WTC11 (cell line): Measurements from ENCODE around the gene CNN1. TPM values are rescaled to one million over a fixed set of nuclear protein-coding genes. Genes with fewer than 3 reads are reported as not detected.
"Not testable (repeated sequence)": the region's sequence is repeated elsewhere in the genome, so short reads cannot be mapped to it uniquely, and the experiment has no call there.

Experiments used
- ATAC-seq: fragments of 200-7000 bp; cut with Tn5 transposase; 2 replicates; pipeline ENCODE4 v1.10.0; 2021; ENCODE audit warnings: mild to moderate bottlenecking, moderate library complexity
- CTCF ChIA-PET: fragments of 300-600 bp; sonication (Branson Sonifier 250); formaldehyde crosslinking; loops from one replicate; lab custom pipeline; 2021; ENCODE audit warnings: antibody characterized with exemption; lab: Charles Lee
- POLR2A ChIA-PET: fragments of 350-600 bp; sonication (Branson Sonifier 250); formaldehyde crosslinking; loops from one replicate; lab custom pipeline; 2021; ENCODE audit warnings: antibody characterized with exemption; lab: Charles Lee
- DNase-seq: peaks from one replicate; pipeline ENCODE4 v3.0.0; 2021; ENCODE audit warnings: low spot score
- H3K27ac Mint-ChIP-seq: 2 replicates; pipeline ENCODE4 v1.8.0; 2021; ENCODE audit warnings: mixed read lengths
- H3K27me3 Mint-ChIP-seq: 2 replicates; pipeline ENCODE4 v1.8.0; 2021; ENCODE audit warnings: low read depth, mild to moderate bottlenecking, moderate library complexity, mixed read lengths
- H3K36me3 Mint-ChIP-seq: 2 replicates; pipeline ENCODE4 v1.8.0; 2021; ENCODE audit warnings: mixed read lengths
- H3K4me1 Mint-ChIP-seq: 2 replicates; pipeline ENCODE4 v1.8.0; 2022; ENCODE audit warnings: mixed read lengths
- H3K4me3 Mint-ChIP-seq: 2 replicates; pipeline ENCODE4 v1.8.0; 2021; ENCODE audit warnings: mild to moderate bottlenecking, moderate library complexity, mixed read lengths
- H3K9me3 Mint-ChIP-seq: 2 replicates; pipeline ENCODE4 v1.8.0; 2021; ENCODE audit warnings: mixed read lengths
- ETV6 ChIP-seq: sonication (generic); formaldehyde crosslinking; IDR thresholded peaks from 2 replicates; pipeline ENCODE4 v1.8.1; 2022; ENCODE audit warnings: mild to moderate bottlenecking, missing genetic modification reagents
- FOXJ3 ChIP-seq: sonication (generic); formaldehyde crosslinking; IDR thresholded peaks from 2 replicates; pipeline ENCODE4 v1.9.0; 2021; ENCODE audit warnings: missing genetic modification reagents, mild to moderate bottlenecking, borderline replicate concordance
- MXD4 ChIP-seq: fragments of 250-450 bp; sonication (Bioruptor Pico); IDR thresholded peaks from 2 replicates; pipeline ENCODE4 v1.8.0; 2021; ENCODE audit warnings: mild to moderate bottlenecking, moderate library complexity, borderline replicate concordance
- NR3C1 ChIP-seq: sonication (generic); formaldehyde crosslinking; conservative IDR thresholded peaks from 2 replicates; pipeline ENCODE4 v1.8.1; 2023; ENCODE audit warnings: low read depth, mild to moderate bottlenecking, missing genetic modification reagents
- SP1 ChIP-seq: sonication (generic); formaldehyde crosslinking; conservative IDR thresholded peaks from 2 replicates; pipeline ENCODE4 v1.8.1; 2022; ENCODE audit warnings: missing genetic modification reagents
- ZNF219 ChIP-seq: sonication (generic); formaldehyde crosslinking; IDR thresholded peaks from 2 replicates; pipeline ENCODE4 v1.8.0; 2023; ENCODE audit warnings: missing genetic modification reagents, mild to moderate bottlenecking, borderline replicate concordance
- microRNA-seq: library from miRNA; unstranded; fragments of <30 nt; microRNA quantifications from one replicate; pipeline ENCODE4 v1.2.0, GENCODE V29; 2022; ENCODE audit warnings: borderline number of aligned reads
- total RNA-seq: library from RNA; stranded (reverse); gene quantifications from 3 replicates; pipeline ENCODE4 v1.2.3, GENCODE V29; 2021
- TF ChIP-seq, protein P1 (sequence below): sonication (generic); formaldehyde crosslinking; IDR thresholded peaks from 2 replicates; pipeline ENCODE4 v1.8.0; 2022; ENCODE audit warnings: mild to moderate bottlenecking, missing genetic modification reagents
- TF ChIP-seq, protein P2 (sequence below): fragments of 250-450 bp; sonication (Bioruptor Pico); IDR thresholded peaks from 2 replicates; pipeline ENCODE4 v1.8.0; 2021; ENCODE audit warnings: mild to moderate bottlenecking
- TF ChIP-seq, protein P3 (sequence below): sonication (generic); formaldehyde crosslinking; IDR thresholded peaks from 2 replicates; pipeline ENCODE4 v1.8.0; 2022; ENCODE audit warnings: mild to moderate bottlenecking, missing genetic modification reagents

The CNN1 gene
- total RNA-seq, 1 experiment from 2014 or later: 16.0 TPM

DNA sequence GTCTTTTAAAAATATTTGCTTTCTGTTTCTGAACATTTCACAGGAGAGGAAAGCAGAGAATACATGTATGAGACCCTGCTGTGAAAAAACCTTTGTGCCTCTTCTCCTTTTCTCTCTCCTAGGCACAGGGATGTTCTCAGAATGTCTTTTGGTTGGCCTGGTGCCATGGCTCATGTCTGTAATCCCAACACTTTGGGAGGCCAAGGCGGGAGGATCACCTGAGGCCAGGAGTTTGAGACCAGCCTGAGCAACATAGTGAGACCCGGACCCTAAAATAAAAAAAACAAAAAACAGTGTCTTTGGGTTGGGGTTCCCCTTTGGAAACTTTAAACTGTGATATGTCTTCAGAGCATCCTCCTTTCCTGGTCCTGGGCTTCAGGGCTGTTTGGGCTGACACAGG, 60.1 kb downstream of the CNN1 start (continued):
- TF ChIP-seq SP1 (CRISPR knock-in tag) (no peak), MXD4 (CRISPR knock-in tag) (no peak), FOXJ3 (CRISPR knock-in tag) (no peak), ETV6 (CRISPR knock-in tag) (no peak), ZNF219 (CRISPR knock-in tag) (no peak), NR3C1 (CRISPR knock-in tag) (no peak)
- TF ChIP-seq, protein P1, sequence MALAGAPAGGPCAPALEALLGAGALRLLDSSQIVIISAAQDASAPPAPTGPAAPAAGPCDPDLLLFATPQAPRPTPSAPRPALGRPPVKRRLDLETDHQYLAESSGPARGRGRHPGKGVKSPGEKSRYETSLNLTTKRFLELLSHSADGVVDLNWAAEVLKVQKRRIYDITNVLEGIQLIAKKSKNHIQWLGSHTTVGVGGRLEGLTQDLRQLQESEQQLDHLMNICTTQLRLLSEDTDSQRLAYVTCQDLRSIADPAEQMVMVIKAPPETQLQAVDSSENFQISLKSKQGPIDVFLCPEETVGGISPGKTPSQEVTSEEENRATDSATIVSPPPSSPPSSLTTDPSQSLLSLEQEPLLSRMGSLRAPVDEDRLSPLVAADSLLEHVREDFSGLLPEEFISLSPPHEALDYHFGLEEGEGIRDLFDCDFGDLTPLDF (CRISPR knock-in tag): no peak
- TF ChIP-seq, protein P2, sequence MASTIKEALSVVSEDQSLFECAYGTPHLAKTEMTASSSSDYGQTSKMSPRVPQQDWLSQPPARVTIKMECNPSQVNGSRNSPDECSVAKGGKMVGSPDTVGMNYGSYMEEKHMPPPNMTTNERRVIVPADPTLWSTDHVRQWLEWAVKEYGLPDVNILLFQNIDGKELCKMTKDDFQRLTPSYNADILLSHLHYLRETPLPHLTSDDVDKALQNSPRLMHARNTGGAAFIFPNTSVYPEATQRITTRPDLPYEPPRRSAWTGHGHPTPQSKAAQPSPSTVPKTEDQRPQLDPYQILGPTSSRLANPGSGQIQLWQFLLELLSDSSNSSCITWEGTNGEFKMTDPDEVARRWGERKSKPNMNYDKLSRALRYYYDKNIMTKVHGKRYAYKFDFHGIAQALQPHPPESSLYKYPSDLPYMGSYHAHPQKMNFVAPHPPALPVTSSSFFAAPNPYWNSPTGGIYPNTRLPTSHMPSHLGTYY (CRISPR knock-in tag): no peak
- TF ChIP-seq, protein P3, sequence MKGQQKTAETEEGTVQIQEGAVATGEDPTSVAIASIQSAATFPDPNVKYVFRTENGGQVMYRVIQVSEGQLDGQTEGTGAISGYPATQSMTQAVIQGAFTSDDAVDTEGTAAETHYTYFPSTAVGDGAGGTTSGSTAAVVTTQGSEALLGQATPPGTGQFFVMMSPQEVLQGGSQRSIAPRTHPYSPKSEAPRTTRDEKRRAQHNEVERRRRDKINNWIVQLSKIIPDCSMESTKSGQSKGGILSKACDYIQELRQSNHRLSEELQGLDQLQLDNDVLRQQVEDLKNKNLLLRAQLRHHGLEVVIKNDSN (CRISPR knock-in tag): no peak
- TF ChIP-seq, all 79 proteins: peak for 0

DNA sequence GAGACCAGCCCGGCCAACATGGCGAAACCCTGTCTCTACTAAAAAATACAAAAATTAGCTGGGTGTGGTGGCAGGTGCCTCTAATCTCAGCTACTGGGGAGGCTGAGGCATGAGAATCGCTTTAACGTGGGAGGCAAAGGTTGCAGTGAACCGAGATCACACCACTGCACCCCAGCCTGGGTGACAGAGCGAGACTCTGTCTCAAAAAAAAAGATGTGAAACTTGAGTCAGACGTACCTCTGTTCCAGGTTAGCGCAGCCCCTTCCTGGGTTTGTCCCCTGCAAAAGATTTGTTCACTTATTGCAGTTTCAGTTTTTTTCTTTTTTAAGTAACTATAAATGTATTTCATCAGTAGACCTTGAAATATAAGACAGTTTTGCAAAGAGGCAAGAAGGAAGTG, 61.1 kb downstream of the CNN1 start:
- H3K36me3 Mint-ChIP-seq: peaks cover 41% of the 10 kb centered on the region
- ATAC-seq, DNase-seq, H3K27ac Mint-ChIP-seq, H3K4me3 Mint-ChIP-seq, POLR2A ChIA-PET, CTCF ChIA-PET, H3K9me3 Mint-ChIP-seq, H3K27me3 Mint-ChIP-seq: not testable (repeated sequence)
- peaks cover 25% of the 10 kb centered on the region for H3K4me1 Mint-ChIP-seq

Small RNAs within 50 kb of the gene (microRNA-seq; reads per million reads assigned to microRNA genes)
- 1.0 reads per million for gene MIR7974

Other genes with a start within 250 kb of the CNN1 start
- 0.30 TPM in 1 of 3 replicates, not detected in the others for gene TSPAN16, start 242.7 kb upstream of the CNN1 start, total RNA-seq
- gene RAB3D, start 199.2 kb upstream of the CNN1 start, total RNA-seq: 18.9 to 27.8 TPM (median 27.0 TPM) in 3 replicates
- 69.9 to 78.3 TPM (median 76.0 TPM) in 3 replicates for gene TMEM205, start 192.6 kb upstream of the CNN1 start, total RNA-seq
- gene CCDC159, start 192.3 kb upstream of the CNN1 start, total RNA-seq: 5.5 to 8.5 TPM (median 6.8 TPM) in 3 replicates
- gene PLPPR2, start 183.4 kb upstream of the CNN1 start, total RNA-seq: 7.5 to 9.6 TPM (median 8.4 TPM) in 3 replicates
- gene SWSAP1, start 164.2 kb upstream of the CNN1 start, total RNA-seq: 2.4 to 3.9 TPM (median 3.0 TPM) in 3 replicates
- gene EPOR, start 154.5 kb upstream of the CNN1 start, total RNA-seq: 16.8 to 20.9 TPM (median 20.4 TPM) in 3 replicates
- 69.0 to 88.3 TPM (median 86.0 TPM) in 3 replicates for gene RGL3, start 119.5 kb upstream of the CNN1 start, total RNA-seq
- 4.1 to 5.8 TPM (median 4.8 TPM) in 3 replicates for gene ODAD3, start 103.7 kb upstream of the CNN1 start, total RNA-seq
- gene PRKCSH, start 103.2 kb upstream of the CNN1 start, total RNA-seq: 396 to 405 TPM (median 402 TPM) in 3 replicates
- 1.4 to 3.0 TPM (median 1.6 TPM) in 3 replicates for gene ELAVL3, start 57.8 kb upstream of the CNN1 start, total RNA-seq
- 10.3 to 13.4 TPM (median 11.5 TPM) in 3 replicates for gene ZNF653, start 33.0 kb upstream of the CNN1 start, total RNA-seq
- 56.4 to 64.1 TPM (median 61.7 TPM) in 3 replicates for gene ECSIT, start 9.7 kb upstream of the CNN1 start, total RNA-seq
- 70.9 to 86.0 TPM (median 73.4 TPM) in 3 replicates for gene ELOF1, start 20.4 kb downstream of the CNN1 start, total RNA-seq
- 8.6 to 14.3 TPM (median 11.8 TPM) in 3 replicates for gene ACP5, start 38.8 kb downstream of the CNN1 start, total RNA-seq
- 12.6 to 13.2 TPM (median 12.7 TPM) in 3 replicates for gene ZNF627, start 58.6 kb downstream of the CNN1 start, total RNA-seq
- gene ZNF823, start 200.1 kb downstream of the CNN1 start, total RNA-seq: 4.4 to 5.4 TPM (median 4.6 TPM) in 3 replicates
- gene ZNF441, start 228.1 kb downstream of the CNN1 start, total RNA-seq: 1.0 to 2.2 TPM (median 1.8 TPM) in 3 replicates